Germinal center (tissue), 1 donor: ENCODE data around the gene ALPL.

Experiments used
- DNase-seq: peaks from one replicate; pipeline ENCODE4 v3.0.0; 2012; ENCODE audit warnings: mixed read lengths, low spot score

Gene ALPL

DNA sequence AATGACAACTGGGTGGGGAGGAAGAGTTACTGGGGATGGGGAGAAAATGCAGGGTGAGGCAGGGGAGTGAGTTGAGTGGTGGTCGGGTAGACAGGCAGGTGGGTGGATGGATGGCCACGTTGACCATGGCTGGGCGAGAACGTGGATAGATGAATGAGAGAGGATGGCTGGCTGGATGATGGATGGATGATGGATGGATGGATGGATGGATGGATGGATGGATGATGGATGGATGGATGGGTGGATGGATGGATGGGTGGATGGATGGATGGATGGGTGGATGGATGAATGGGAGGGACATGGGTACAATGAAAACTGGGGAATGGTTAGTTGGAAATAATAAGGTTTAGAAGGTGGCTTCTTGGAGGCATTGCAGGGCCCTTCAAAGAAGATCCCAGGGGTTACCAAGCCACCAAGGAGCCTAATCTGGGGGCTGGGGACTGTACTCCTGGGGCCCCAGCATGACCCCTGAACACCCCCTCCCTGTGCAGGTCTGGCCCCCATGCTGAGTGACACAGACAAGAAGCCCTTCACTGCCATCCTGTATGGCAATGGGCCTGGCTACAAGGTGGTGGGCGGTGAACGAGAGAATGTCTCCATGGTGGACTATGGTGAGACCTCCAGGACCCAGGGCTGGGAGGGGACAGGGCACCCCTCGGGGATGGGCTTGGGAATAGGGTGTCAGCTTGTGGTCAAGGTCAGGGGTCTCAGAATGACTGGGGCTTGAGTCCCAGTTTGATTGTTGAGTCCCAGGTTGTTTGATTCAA lies 67.0 kb downstream of the ALPL start:
- no peak for DNase-seq

- DNase-seq, result no peak
Measured at GRCh38 chr1:21576798-21577187, 67.6 kb downstream of the ALPL start.

DNA sequence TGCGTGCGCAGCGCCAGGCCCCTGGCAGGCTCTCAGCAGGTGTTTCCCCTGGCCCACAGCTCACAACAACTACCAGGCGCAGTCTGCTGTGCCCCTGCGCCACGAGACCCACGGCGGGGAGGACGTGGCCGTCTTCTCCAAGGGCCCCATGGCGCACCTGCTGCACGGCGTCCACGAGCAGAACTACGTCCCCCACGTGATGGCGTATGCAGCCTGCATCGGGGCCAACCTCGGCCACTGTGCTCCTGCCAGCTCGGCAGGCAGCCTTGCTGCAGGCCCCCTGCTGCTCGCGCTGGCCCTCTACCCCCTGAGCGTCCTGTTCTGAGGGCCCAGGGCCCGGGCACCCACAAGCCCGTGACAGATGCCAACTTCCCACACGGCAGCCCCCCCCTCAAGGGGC lies 68.1 kb downstream of the ALPL start:
- no peak for DNase-seq

- DNase-seq, result no peak
Measured at GRCh38 chr1:21577933-21578332, 68.7 kb downstream of the ALPL start.

DNA sequence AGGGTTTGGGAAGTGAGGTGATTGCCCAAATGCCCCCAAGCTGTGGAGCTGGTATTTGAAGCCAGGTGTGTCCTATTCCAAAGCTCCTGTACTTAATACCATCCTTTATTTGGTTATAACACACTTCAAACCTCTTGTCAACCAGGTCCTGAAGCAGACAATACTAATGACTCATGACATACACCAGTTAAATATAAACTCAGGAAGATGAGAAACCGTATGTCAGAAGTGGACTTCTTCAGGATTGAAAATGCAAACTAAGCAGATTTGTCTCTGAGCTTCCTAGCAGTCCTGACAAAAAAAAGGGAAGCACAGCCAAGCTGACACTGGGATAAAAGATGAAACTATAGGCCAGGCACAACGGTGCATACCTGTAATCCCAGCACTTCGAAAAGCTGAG lies 70.6 kb downstream of the ALPL start:
- DNase-seq, result no peak

GRCh38 chr1:21584096-21584495 lies 74.9 kb downstream of the ALPL start:
- no peak for DNase-seq

GRCh38 chr1:21585037-21585436 lies 75.8 kb downstream of the ALPL start:
- DNase-seq, result no peak

- DNase-seq, result no peak
Measured at GRCh38 chr1:21586222-21586621, 77.0 kb downstream of the ALPL start.

GRCh38 chr1:21586846-21587601 lies 77.8 kb downstream of the ALPL start:
- DNase-seq, result no peak

DNA sequence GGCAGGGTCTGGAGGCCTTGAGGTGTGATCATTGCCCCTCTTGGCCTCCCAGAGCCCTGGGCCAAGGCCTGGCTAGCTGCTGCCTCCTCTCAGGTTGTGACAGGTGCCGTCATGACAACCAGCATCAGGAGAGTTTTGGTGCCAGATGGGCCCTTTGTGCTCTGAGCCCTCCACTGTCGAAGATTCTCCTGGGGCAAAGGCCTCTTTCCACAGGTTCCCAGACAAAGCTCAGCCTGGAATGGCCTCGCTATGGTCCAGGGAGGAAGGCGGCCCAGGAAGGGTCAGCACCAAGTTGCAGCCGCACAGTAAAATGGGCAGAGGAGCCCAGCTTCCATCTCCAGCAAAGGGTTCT lies 78.4 kb downstream of the ALPL start:
- DNase-seq, result no peak

- no peak for DNase-seq
Measured at GRCh38 chr1:21589618-21590017, 80.4 kb downstream of the ALPL start.

- DNase-seq, result no peak
Measured at GRCh38 chr1:21590126-21590880, 81.1 kb downstream of the ALPL start.

DNA sequence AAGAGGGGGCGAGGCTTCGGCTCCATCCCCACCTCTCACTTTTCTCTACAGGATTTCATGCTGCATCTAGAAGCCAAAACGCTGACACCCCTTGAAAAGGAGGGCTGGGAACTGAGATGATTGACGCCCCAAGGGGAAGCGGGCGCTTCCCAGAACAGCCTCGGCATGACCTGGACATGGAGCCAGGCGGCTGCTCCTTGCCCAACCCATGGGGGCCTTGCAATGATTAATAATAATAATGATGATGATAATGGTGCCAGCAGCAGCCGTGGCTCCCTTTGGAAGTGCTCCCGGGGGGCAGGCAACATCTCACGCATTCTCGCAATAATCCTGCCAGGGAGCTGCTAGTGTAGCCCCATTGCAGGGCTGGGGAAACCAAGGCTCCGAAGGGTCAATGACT lies 81.7 kb downstream of the ALPL start:
- DNase-seq, result no peak

DNA sequence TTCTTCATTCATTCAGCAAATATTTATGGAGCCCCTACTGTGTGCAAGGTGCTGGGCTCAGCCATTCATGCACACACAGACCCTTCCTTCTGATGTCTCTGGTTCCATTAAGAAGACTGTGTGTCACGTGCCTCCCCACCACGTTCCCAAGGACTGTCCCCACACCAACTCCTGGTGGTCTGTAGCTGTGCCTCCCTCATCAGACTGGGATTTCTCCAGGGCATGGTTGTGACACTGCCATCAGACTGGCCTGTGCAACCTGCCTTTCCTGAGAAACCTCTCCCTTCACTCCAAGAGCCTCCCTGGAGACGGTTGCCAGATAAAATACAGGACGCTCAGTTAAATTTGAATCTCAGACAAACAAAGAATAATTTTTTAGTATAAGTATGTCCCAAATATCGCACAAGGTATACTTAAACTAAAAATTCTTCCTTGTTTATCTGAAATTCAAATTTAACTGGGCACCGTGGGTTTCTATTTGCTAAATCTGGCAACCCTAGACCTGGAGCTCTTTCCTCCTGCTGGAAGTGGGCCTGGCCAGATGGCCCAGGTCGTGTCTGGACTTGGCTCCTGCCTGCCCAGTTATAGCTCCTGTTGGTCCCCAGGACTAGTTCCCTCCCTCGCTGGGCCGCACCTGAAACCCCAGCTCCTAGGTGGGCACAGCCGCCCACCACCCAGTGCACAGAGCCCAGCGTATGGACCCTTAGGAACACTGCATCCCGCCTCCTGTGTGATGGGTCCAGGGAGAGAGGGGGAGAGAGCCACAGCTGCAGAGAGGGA lies 83.1 kb downstream of the ALPL start:
- no peak for DNase-seq

DNA sequence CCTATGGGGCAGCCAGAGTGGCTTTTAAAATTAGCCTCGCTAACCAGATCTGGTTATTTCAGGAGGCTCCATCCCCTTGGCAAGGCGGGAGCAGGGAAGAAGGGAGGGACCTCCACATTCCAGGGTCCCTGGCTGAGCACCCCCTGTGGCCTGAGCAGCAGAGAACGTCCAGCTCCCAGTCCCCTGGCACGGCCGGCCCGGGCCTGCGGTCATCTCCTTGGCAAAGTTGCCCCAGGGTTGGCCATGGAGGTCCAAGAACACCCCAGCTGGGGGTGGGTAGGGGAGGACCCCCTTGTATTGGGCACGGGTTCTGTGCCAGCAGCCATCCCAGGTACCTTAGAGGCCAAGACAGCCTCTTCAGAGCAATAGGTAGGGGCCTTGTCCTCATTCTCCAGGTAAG lies 84.0 kb downstream of the ALPL start:
- no peak for DNase-seq

GRCh38 chr1:21594501-21594900 lies 85.3 kb downstream of the ALPL start:
- DNase-seq, result no peak

- peak; percentile 53 for DNase-seq
Measured at GRCh38 chr1:21594935-21595897, 86.0 kb downstream of the ALPL start.

GRCh38 chr1:21596174-21596573 lies 87.0 kb downstream of the ALPL start:
- no peak for DNase-seq

GRCh38 chr1:21596628-21597027 lies 87.4 kb downstream of the ALPL start:
- DNase-seq, result no peak

DNA sequence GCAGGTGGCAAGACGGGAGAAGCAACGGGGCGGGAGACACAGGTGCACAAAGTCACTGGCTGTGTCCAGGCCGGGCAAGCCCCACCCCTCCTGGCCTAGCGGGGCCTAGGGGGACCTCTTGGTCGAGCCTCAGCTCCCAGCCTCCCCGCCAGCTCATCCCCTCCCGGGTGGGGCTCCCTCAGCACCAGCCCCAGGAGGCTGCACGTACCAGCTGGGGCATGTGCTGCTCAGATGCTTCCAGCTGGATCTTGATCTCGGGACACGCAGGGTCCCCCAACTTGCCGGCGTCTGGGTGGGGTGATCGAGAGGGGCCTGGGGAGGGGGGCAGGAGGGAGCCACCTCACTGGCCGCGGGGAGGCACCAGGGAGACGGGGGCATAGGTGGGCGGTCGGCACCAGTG lies 88.5 kb downstream of the ALPL start:
- no peak for DNase-seq

GRCh38 chr1:21598417-21598816 lies 89.2 kb downstream of the ALPL start:
- DNase-seq, result no peak
